Epidermal melanocyte (primary cell): Measurements from ENCODE around the gene PNLDC1.
"Not testable (repeated sequence)": the region's sequence is repeated elsewhere in the genome, so short reads cannot be mapped to it uniquely, and the experiment has no call there.

ENCODE experiments used
- DNase-seq: peaks from one replicate; pipeline ENCODE4 v3.0.0; 2011; ENCODE audit warnings: low spot score; ENCODE audit not compliant: insufficient read length

Gene PNLDC1

GRCh38 chr6:159844737-159845645 lies 44.9 kb downstream of the PNLDC1 start:
- no peak for DNase-seq

DNA sequence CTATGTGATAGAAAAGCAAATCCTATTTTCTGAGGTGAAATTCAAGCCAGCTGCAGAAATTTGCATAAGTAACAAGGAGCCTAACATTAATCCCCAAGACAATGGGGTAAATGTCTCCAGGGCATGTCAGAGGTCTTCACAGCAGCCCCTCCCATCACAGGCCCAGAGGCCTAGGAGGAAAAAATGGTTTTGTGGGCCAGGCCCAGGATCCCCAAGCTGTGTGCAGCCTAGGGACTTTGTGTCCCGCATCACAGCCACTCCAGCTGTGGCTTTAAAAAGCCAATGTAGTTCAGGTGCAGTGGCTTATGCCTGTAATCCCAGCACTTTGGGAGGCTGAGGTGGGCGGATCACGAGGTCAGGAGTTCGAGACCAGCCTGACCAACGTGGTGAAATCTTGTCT lies 48.5 kb downstream of the PNLDC1 start:
- DNase-seq: not testable (repeated sequence)

GRCh38 chr6:159849851-159850250 lies 49.8 kb downstream of the PNLDC1 start:
- DNase-seq: not testable (repeated sequence)

- DNase-seq: no peak
These were observed 52.8 kb downstream of the PNLDC1 start for GRCh38 chr6:159852877-159853276.

DNA sequence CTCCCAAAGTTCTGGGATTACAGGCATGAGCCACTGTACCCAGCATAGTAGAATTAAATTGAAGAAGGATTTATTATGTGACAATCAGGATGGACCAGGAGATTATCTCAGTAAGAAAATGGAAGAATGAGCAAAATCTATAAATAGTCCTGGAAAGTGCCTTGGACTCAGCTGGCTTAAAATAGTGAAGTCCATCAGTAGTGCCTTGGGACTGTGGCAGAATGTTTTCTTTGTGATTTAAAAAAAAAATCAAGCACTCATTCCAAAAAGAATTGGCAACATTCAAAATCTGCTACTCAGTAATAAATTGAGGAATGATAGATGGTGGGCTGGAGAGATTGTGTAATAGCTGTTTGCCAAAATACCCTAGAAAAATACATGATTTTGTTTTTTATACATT lies 53.7 kb downstream of the PNLDC1 start:
- no peak for DNase-seq

DNA sequence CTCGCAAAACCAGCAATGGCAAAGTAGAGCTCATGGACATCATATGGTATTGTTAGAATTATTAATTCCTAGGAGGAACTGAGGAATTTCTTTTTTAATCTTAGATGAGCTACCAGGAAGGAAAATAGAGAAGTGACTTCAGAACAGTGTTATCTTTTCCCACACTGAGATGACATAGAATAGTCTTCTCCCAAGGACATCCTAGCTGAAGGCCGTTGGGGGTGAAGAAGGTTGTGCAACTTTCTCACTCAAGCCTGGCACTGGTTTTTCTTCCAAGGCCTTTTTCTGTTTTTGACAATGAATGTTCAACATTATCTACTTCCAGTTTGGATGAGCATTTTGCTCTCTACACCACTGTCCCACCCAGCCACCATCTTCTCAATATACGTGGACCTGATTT lies 54.9 kb downstream of the PNLDC1 start:
- no peak for DNase-seq

DNA sequence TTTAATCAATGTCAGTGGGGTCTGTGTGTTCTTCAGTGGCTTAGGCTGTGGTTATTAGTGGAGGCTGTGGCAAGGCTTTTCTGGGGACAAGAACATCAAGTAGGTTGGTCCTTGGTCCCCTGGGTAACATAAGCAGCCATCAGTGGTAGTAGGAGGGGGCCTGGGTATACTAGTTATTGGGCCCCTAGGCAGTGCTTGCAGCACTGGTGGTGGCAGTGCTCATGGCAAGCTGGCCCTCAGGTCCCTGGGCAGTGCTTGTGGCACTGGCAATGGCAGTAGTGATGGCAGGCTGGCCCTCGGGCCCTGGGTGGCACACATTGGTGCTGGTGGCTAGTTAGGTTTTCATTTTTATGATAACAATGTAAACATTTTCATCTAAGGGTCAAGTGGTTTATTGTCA lies 58.2 kb downstream of the PNLDC1 start:
- DNase-seq: no peak

GRCh38 chr6:159860482-159860881 lies 60.4 kb downstream of the PNLDC1 start:
- DNase-seq: no peak

DNA sequence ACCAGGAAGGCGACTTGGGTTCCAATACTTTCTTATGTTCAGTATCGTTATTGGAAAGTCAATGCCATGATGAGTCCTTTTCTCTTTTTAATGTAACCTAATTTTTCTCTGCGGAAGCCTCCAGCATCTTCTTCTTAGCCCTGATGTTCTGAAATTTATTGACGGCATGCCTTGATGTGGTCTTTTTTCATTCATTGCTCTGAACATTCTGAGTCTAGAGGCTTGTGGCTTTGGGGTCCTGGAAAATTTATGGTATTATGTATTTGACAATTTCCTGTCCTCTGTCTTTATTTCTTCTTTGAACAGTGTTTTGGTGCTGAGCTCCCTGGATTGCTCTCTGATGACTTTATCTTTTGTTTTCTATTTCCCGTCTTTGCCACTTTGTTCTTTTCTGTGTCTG lies 62.0 kb downstream of the PNLDC1 start:
- DNase-seq: no peak

DNA sequence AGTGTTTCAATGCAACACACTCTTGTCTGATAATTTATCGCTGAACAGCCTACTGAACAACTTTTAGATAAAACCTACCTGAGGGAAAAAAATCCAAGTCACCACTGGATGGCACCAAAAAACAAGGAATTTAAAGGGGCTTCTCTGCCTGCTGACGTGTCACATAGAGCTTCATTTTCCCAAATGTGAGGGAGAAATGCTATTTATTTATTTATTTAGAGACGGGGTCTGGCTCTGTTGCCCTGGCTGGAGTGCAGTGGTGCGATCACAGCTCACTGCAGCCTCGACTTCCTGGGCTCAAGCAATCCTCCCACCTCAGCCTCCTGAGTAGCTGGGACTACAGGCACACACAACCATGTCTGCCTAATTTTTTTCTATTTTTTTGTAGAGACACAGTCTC lies 63.3 kb downstream of the PNLDC1 start:
- DNase-seq: peak; percentile 79

GRCh38 chr6:159865226-159865920 lies 65.3 kb downstream of the PNLDC1 start:
- no peak for DNase-seq

- DNase-seq: no peak
These were observed 66.5 kb downstream of the PNLDC1 start for GRCh38 chr6:159866286-159867247.
